GM20431 (cell line): ENCODE results near the gene AMDHD1.

Experiments used
- in situ Hi-C: fragments of 300-500 bp; cut with MseI, MboI; formaldehyde crosslinking; loops from one replicate; pipeline ENCODE4 v1.15.0; 2020; ENCODE audit warnings: low sequenced_read_pairs; ENCODE audit not compliant: unreplicated experiment

Gene AMDHD1, protein sequence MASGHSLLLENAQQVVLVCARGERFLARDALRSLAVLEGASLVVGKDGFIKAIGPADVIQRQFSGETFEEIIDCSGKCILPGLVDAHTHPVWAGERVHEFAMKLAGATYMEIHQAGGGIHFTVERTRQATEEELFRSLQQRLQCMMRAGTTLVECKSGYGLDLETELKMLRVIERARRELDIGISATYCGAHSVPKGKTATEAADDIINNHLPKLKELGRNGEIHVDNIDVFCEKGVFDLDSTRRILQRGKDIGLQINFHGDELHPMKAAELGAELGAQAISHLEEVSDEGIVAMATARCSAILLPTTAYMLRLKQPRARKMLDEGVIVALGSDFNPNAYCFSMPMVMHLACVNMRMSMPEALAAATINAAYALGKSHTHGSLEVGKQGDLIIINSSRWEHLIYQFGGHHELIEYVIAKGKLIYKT

DNA sequence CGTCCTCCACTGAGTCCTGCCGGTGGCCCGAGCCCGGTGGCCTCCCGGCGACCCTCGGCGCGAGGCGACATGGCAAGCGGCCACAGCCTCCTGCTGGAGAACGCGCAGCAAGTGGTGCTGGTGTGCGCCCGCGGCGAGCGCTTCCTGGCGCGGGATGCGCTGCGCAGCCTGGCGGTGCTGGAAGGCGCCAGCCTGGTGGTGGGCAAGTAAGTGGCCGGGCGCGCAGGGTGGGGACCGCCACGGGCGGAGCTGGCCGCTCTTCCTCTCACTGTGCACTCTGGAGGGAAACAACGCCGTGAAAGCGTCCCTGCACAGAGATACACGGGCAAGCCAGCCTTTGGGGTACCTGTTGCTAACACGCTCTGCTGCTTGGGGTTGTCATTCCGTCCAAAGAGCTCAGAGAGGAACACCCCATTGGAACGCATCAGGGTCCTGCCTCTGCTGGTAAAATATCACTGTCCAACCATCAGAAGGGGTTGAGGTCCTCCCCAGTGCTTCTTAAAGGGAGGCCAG, at the start of gene AMDHD1:
Gene AMDHD1 (plus strand): TSS at position 2 of the 513 bp plus-strand sequence. CDS start 68 bp downstream, at position 70.
- in situ Hi-C loops = no loop called here

GRCh38 chr12:95896846-95897245, 46.3 kb upstream of the AMDHD1 start:
- in situ Hi-C loops = no loop called here

DNA sequence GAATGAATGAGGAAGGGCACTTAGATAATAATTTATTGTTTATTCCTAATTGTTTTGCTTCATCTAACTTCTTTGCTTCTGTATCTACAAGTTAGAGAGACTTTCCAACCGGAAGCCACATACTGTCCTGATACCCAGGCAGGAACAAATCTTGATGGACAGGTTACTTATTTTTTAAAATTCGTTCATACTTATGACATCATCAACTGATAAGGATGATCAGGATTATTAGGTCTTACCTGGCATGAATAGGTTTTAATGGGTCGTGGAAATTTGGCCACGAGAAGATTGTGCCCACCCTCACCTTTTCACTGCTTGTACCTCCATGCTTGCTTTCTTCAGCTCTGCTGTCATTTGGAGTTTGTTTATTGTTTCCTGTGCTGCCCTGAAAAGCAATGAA, 45.0 kb upstream of the AMDHD1 start:
- in situ Hi-C loops = no loop called here

DNA sequence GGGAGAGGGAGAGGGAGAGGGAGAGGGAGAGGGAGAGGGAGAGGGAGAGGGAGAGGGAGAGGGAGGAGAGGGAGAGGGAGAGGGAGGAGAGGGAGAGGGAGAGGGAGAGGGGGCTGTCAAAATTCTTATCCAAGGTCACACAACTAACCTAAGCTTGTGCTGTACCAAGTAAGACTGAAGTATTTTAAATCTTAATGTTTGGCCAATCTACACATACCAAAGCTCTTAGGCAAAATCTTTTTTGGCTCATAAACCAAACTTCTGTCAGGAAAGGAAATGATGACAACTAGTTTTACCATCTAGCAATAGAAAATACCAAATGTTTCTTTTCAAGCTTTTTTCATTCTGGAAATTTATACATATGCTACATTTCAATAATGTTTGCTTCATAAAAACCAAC, 34.6 kb upstream of the AMDHD1 start:
- in situ Hi-C loops = no loop called here

GRCh38 chr12:95909871-95910270, 33.3 kb upstream of the AMDHD1 start:
- in situ Hi-C loops = no loop called here

DNA sequence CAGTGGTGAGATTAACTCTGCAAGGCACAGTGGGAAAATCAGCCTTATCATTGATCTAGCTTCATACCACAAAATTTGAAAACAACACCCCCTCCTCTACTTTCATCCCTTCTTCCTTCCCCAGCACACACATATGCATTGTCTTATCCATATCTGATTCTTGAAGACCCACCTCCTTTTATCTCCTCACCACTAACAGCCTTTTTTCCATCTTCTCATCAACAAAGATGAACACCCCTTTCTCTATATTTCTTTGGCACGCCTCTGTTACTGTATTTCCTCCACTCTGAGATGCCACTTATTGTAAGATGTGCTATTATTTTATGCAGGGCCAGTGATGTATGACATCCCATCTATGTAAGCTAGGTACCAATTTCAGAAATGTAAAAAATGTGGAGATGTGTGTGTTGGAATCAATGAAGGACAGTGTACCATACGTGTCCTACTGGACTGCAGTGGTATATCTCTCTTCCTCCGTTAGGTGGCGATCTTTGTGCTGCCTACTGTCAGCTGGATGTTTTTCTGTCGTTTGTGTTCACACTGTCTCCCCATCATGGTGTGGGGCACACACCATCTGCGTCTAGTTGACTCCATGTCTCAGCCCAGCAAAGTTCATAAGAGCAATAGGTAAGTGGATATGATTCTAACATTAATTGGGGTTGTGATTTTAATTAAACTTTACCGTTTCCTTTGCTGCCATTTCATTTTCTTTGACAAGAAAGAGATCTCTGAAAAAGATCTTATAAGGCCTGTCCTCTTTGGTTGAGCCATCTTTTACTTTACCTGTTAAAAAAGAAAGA, 24.7 kb upstream of the AMDHD1 start:
- in situ Hi-C loops = no loop called here

DNA sequence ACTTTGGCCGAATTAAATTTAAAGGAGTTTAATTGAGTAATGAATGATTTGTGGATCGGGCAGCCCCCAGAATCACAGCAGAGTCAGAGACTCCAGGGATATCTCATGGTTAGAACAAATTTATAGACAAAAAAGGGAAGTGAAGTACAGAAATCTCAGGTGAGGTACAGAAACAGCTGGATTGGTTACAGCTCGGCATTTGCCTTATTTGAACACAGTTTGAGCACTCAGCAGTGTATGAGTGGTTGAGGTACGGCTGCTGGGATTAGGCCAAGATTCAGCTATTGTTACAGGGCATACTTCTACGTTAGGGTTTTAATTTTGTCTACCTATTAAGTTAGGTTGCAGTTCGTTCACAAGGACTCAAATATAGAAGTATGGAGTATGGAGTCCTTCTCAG, 24.0 kb upstream of the AMDHD1 start:
- in situ Hi-C loops = no loop called here

DNA sequence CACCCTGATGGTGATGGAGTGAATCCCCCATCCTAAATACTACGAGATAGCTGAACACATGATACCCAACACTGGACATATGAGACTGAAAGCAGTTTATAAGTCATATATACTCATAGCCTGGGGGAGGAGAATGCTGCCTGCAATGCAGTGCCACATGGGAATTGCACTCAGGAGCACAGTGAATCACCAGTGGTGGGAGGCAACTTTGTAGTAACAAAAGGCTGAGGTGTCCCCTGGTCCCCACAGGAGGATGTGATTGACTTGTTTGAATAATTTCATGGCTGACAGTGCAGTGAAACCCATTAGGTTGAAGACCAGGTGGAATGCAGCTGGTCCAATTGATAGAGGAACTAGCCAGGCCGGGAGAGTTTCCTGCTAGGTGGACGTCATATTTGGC, 20.9 kb upstream of the AMDHD1 start:
- in situ Hi-C loops = no loop called here

GRCh38 chr12:95940514-95940913, 2.6 kb upstream of the AMDHD1 start:
- in situ Hi-C loops = no loop called here

GRCh38 chr12:95942101-95942523, 1.0 kb upstream of the AMDHD1 start:
- in situ Hi-C loops = no loop called here

DNA sequence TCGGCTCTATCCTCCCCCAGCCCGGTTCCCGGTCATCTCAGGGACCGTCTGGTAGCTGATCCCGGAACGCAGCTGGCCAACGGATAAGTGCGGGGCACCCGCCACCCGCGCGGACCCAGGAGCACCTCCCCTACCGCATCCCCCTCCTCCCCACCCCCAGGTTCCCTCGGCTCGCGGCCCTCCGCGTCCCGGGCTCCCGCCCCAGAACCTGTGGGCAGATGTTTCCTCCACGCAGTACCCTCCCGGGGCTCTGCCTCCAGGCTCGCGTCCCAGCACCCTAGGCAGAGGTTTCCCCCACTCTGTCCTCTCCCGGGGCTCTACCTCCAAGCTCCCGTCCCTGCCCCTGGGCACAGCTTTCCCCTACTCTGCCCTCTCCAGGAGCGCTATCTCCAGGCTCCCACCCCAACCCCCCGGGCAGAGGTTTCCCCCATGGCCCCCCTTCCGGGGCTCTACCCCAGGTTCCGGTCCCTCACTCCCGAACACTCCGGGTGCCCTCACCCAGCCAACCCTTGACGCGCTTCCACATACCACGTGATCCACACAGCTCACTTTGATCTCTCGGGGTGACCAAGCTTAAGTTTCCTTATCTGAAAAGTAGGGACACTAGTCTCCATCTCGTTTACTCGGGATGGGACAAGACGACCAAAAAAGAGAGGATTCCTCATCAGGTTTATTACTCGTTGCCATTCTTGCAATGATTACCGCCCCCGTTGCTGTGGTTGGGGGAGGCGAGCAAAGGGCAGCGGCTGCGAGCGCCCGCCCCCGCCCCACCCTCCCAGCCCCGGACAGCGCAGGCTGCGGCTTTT, 404 bp upstream of the AMDHD1 start, which contains the start of gene CCDC38:
Gene CCDC38 (minus strand): TSS at position 91 of the 806 bp plus-strand sequence. CDS start 6,105 bp downstream, outside the sequence.
- in situ Hi-C loops = no loop called here

- in situ Hi-C loops = no loop called here
Observed at GRCh38 chr12:95944108-95944704, 1.1 kb downstream of the AMDHD1 start.

DNA sequence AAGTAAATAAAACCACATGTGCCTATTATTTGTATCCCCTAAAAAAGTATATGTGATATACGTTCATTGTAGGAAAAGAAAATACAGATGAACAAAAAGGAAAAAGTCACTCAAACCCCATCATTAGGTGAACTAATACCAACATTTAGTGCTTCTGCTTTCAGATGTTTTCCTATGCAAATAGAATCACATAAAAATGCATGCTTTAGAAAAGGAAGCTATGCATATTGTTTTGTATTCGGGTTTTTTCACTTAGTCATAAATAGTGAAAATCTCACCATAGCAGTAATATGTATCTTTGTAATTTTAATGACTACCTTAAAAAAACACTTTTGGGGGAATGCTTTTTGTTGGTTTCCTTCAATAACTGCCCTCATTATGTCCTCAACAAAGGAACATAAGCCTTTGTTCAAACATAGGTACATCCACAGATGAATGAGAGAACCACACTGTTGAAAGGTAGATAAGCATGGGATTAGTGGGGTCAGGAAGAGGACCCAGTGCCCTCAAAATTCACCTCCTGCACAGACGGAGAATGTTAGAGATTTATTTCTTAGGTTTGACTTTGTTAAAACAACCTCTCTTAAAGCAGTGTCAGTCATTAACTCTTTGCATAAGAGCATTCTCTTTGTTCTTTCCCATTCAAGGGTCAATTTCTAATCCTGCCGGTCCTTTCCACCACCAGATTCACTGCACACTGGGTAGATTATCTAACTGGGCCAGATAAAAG, 6.5 kb downstream of the AMDHD1 start:
- in situ Hi-C loops = no loop called here

- in situ Hi-C loops = no loop called here
Observed at GRCh38 chr12:95951515-95951914, 8.4 kb downstream of the AMDHD1 start.

DNA sequence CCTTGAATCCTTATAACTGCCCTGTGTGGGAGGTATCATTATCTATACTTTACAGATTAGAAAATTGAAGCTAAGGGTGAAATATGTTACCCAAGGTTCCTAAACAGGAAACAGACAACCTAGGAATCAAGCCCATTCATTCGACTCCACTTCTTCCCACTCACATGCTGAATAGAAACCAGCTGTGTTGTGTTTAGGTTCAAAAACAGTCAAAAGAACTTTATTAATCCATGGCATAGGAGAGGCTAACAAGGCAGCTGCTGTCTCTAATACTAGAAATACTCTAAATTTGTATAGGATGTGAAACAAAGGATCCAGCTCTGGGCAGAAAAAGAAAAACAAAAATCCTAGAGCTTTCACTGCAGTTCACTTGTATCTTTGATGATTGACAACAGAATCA, 9.9 kb downstream of the AMDHD1 start:
- in situ Hi-C loops = no loop called here

DNA sequence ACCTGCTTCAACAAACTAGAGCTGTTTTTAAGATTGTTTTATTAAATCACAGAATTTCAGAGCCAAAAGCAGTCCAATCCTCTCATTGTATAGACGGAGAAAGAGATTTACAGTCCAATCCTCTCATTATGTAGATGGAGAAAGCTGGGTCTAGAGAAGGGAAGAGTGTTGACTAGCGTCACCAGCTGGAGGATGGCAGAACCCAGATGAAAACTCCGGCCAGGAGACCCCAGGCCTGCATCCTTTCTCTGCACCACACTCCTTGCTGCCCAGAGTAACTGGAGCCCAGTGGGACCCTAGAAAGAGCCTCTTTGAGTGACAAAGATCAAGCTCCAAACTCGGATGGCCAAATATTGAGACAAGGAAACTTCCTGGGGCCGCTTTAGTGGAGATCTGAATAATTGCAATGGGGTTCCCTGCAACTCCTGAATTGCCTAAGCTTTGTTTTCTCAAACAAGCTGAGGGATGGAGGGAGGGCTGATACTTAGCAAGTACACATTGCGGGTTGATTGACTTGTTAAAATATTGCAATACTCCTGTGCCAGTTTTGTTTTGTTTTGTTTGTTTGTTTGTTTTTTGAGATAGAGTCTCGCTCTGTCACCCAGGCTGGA, 12.5 kb downstream of the AMDHD1 start:
- in situ Hi-C loops = no loop called here

GRCh38 chr12:95956557-95957145, 13.5 kb downstream of the AMDHD1 start:
- in situ Hi-C loops = no loop called here

DNA sequence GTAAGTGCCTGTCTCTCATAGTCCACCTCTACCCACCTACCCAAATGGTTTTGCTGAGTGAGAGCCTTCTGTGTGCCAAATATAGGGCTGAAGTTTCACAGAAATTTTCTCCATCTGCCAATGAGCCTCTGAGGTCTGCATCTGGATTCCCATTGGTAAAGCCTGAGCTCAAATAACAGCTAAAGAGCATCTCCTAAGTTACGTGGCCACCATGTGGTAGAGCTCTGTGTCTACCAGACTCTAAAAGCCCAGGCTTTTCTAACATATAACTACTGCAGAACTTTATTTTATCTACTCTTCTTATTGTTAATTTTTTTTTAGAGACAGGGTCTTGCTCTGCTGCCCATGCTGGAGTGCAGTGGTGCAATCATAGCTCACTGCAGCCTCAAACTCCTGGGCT, 16.0 kb downstream of the AMDHD1 start:
- in situ Hi-C loops = no loop called here
